ENCODE results near the gene SOX6.

- no peak for TF ChIP-seq POLR2A (IDR thresholded peaks at IDR 0.05)
- no peak for TF ChIP-seq CTCF (IDR thresholded peaks at IDR 0.05)
Observed at GRCh38 chr11:16346975-16347374, 9.4 kb downstream of the SOX6 start.

Measured in prostate gland (tissue), 2 donors.